Large intestine (tissue), 3 donors: ENCODE data around the gene SEC24D. TPM values are rescaled to one million over a fixed set of nuclear protein-coding genes. Genes with fewer than 3 reads are reported as not detected.

Experiments
- DNase-seq, 2 donors: peaks; one replicate each; pipeline versions ENCODE4 v3.0.0 to v3.0.0-alpha.2; 2013
- H3K27ac ChIP-seq: one replicate; pipeline ENCODE4 v1.5.1; 2013; ENCODE audit warnings: low read length
- H3K27me3 ChIP-seq: 2 replicates; pipeline ENCODE4 v1.6.1; 2013; ENCODE audit warnings: low read length; ENCODE audit not compliant: control insufficient read depth, insufficient read depth
- H3K36me3 ChIP-seq: 2 replicates; pipeline ENCODE4 v1.6.1; 2013; ENCODE audit warnings: low read length; ENCODE audit not compliant: control insufficient read depth, insufficient read depth
- H3K4me1 ChIP-seq: one replicate; pipeline ENCODE4 v1.6.1; 2013; ENCODE audit warnings: low read length; ENCODE audit not compliant: control insufficient read depth, insufficient read depth
- H3K4me3 ChIP-seq: one replicate; pipeline ENCODE4 v1.5.1; 2013; ENCODE audit warnings: low read length
- H3K9me3 ChIP-seq: one replicate; pipeline ENCODE4 v1.6.1; 2013; ENCODE audit warnings: mild to moderate bottlenecking, low read depth, low read length, moderate library complexity; ENCODE audit not compliant: control insufficient read depth
- WGBS: methylation state at CpG from one replicate; pipeline ENCODE4 v1.1.5; 2013; ENCODE audit warnings: low lambda C conversion rate; ENCODE audit not compliant: insufficient coverage; 5-methylcytosine and 5-hydroxymethylcytosine counted together
- polyA plus RNA-seq: library from polyadenylated mRNA; unstranded; fragments of 120-200 nt; gene quantifications from one replicate; pipeline ENCODE4 v1.2.1, GENCODE V29; 2013

Gene SEC24D
- polyA plus RNA-seq, 1 donor: 61.5 TPM

GRCh38 chr4:118741301-118741855, 94.5 kb downstream of the SEC24D start:
- H3K36me3 ChIP-seq: peaks cover 61% of the 10 kb centered on the region
- no peaks in the 10 kb centered on the region for H3K4me1 ChIP-seq
- H3K4me3 ChIP-seq: no peak overlapping the region
- WGBS: no CpG with 5 or more reads among the region's 6 CpGs
- H3K27ac ChIP-seq: no peak overlapping the region
- DNase-seq: no peak
- no peaks in the 10 kb centered on the region for H3K27me3 ChIP-seq
- no peaks in the 10 kb centered on the region for H3K9me3 ChIP-seq

GRCh38 chr4:118740869-118741268, 95.1 kb downstream of the SEC24D start:
- Histone ChIP-seq H3K27me3 (no peaks in the 10 kb centered on the region), H3K4me1 (no peaks in the 10 kb centered on the region), H3K4me3 (no peak overlapping the region), H3K9me3 (no peaks in the 10 kb centered on the region), H3K36me3 (peaks cover 63% of the 10 kb centered on the region), H3K27ac (no peak overlapping the region)
- no peak for DNase-seq
- 67% methylated on average over 5 of the region's 5 CpGs for WGBS

- Histone ChIP-seq H3K27me3 (no peaks in the 10 kb centered on the region), H3K9me3 (no peaks in the 10 kb centered on the region), H3K4me1 (no peaks in the 10 kb centered on the region), H3K27ac (no peak overlapping the region), H3K36me3 (peaks cover 56% of the 10 kb centered on the region), H3K4me3 (no peak overlapping the region)
- no CpG with 5 or more reads among the region's 2 CpGs for WGBS
- DNase-seq: no peak
These were observed 96.8 kb downstream of the SEC24D start for GRCh38 chr4:118739022-118739713.

- Histone ChIP-seq H3K36me3 (peaks cover 51% of the 10 kb centered on the region), H3K27me3 (no peaks in the 10 kb centered on the region), H3K27ac (no peak overlapping the region), H3K4me1 (no peaks in the 10 kb centered on the region), H3K4me3 (no peak overlapping the region), H3K9me3 (no peaks in the 10 kb centered on the region)
- WGBS: 100% methylated on average over 1 of the region's 3 CpGs
- DNase-seq: no peak
These were observed 97.8 kb downstream of the SEC24D start for GRCh38 chr4:118738090-118738489.

GRCh38 chr4:118736900-118737299, 99.0 kb downstream of the SEC24D start:
- Histone ChIP-seq H3K27ac (no peak overlapping the region), H3K36me3 (peaks cover 57% of the 10 kb centered on the region), H3K9me3 (no peaks in the 10 kb centered on the region), H3K4me1 (no peaks in the 10 kb centered on the region), H3K4me3 (no peak overlapping the region), H3K27me3 (no peaks in the 10 kb centered on the region)
- DNase-seq: no peak

GRCh38 chr4:118734491-118735205, 101.3 kb downstream of the SEC24D start:
- H3K36me3 ChIP-seq: peaks cover 58% of the 10 kb centered on the region
- no peak for DNase-seq
- H3K9me3 ChIP-seq: no peaks in the 10 kb centered on the region
- no peak overlapping the region for H3K4me3 ChIP-seq
- H3K27ac ChIP-seq: no peak overlapping the region
- H3K27me3 ChIP-seq: no peaks in the 10 kb centered on the region
- H3K4me1 ChIP-seq: no peaks in the 10 kb centered on the region
- WGBS: 50% methylated on average over 2 of the region's 7 CpGs

- H3K27me3 ChIP-seq: no peaks in the 10 kb centered on the region
- H3K9me3 ChIP-seq: no peaks in the 10 kb centered on the region
- peaks cover 52% of the 10 kb centered on the region for H3K36me3 ChIP-seq
- no peak overlapping the region for H3K27ac ChIP-seq
- no peak for DNase-seq
- H3K4me1 ChIP-seq: no peaks in the 10 kb centered on the region
- no peak overlapping the region for H3K4me3 ChIP-seq
- WGBS: 100% methylated on average over 1 of the region's 3 CpGs
These were observed 103.2 kb downstream of the SEC24D start for GRCh38 chr4:118732591-118733330.

DNA sequence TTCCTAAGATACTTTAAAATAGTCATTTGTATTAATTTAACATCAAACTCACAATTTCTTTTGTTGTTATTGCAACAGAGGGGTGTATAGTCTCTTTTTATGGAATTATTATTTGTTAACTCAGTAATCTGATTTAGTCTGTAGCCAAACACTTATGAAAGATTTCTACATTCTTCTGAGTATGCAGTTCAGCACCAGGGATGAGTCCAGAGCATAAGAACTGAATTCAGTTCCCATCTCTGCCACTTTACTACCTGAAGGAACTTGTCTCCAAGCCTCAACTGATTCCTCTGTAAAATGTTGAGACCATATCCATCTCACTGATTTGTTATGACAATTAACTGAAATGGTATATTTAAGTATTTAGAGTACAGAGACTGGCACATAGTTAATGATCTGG, 105.2 kb downstream of the SEC24D start:
- Histone ChIP-seq H3K36me3 (peaks cover 62% of the 10 kb centered on the region), H3K4me3 (no peak overlapping the region), H3K9me3 (no peaks in the 10 kb centered on the region), H3K4me1 (no peaks in the 10 kb centered on the region), H3K27me3 (no peaks in the 10 kb centered on the region), H3K27ac (no peak overlapping the region)
- no peak for DNase-seq

DNA sequence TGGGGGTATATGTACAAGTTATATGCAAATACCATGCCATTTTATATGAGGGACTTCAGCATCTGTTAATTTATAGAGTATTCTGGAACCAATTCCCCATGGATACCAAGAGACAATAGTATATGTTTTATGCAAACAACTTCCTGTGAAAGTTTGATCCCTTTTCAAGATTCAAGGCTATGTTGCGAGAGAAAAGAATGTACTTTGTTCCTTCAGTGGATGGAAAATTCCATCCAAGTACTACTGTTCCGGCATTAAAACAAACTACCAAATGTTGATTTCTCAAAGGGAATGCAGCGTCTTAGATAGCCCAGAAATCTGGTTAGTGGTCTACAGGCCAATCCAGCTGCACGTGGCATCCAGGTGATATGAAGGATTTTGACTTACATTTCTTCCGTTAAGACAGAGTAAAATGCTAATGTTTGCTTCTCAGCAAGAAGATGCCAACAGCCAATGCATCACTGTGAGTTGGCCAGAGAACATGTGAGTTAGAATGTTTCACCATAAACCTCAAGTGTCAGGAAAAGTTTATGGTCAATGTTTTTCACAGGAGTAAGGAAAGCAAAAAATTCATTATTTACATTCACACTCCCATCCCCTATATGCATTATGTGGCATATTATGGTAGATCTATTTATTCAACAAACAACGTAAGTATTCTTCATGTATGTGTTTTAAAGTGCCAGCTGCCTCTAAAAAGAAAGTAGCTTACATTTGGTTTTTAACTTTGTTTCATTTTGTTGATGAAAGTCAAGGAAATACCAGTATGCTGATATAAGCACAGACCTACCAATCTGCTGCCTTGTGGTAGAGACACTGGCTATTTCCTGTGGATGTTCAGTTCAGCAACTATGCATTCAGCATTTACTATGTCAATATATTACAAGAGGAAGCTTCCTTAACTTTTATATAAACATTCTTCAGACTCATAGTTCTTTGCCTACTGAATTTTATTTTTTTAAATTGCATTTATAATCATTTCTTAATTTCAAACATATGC, 106.3 kb downstream of the SEC24D start:
- Histone ChIP-seq H3K4me1 (no peaks in the 10 kb centered on the region), H3K36me3 (peaks cover 70% of the 10 kb centered on the region), H3K9me3 (no peaks in the 10 kb centered on the region), H3K27me3 (no peaks in the 10 kb centered on the region), H3K27ac (no peak overlapping the region), H3K4me3 (no peak overlapping the region)
- no CpG with 5 or more reads among the region's 6 CpGs for WGBS
- DNase-seq: no peak
